Effector CD4-positive, alpha-beta T cell (primary cell): Measurements from ENCODE around the gene MS4A12.
"Not testable (repeated sequence)": the region's sequence is repeated elsewhere in the genome, so short reads cannot be mapped to it uniquely, and the experiment has no call there.

Experiments used
- DNase-seq: peaks from one replicate; pipeline ENCODE4 v3.0.0-alpha.2; 2020

The MS4A12 gene

GRCh38 chr11:60513496-60514460 lies 21.2 kb downstream of the MS4A12 start:
- no peak for DNase-seq

GRCh38 chr11:60515144-60515855 lies 22.7 kb downstream of the MS4A12 start, which contains the start of gene MS4A13:
TSS of gene MS4A13 (plus strand) at chr11:60515392. CDS start at chr11:60518084, 2,692 bp downstream.
- DNase-seq, result no peak

GRCh38 chr11:60528465-60528864 lies 35.9 kb downstream of the MS4A12 start:
- no peak for DNase-seq

GRCh38 chr11:60528934-60529333 lies 36.4 kb downstream of the MS4A12 start:
- DNase-seq, result no peak

- DNase-seq, result no peak
These were observed 38.0 kb downstream of the MS4A12 start for GRCh38 chr11:60530454-60531100.

GRCh38 chr11:60532383-60532782 lies 39.8 kb downstream of the MS4A12 start:
- DNase-seq, result not testable (repeated sequence)

GRCh38 chr11:60538627-60539026 lies 46.0 kb downstream of the MS4A12 start:
- not testable (repeated sequence) for DNase-seq

GRCh38 chr11:60544077-60544476 lies 51.5 kb downstream of the MS4A12 start:
- DNase-seq, result no peak
